MCF 10A (cell line): ENCODE data around the gene CPOX. TPM values are rescaled to one million over a fixed set of nuclear protein-coding genes. Genes with fewer than 3 reads are reported as not detected.

Experiments
- BruUV-seq: library from RNA; stranded (reverse); fragments of 400-500 nt; replicated peaks from 2 replicates; lab custom pipeline; 2021; lab: Mats Ljungman, UMichigan
- CTCF ChIA-PET: fragments of 300-600 bp; sonication (Branson Sonifier 250); formaldehyde crosslinking; extraction: SDS; loops from one replicate; lab custom pipeline; 2021; ENCODE audit warnings: antibody characterized with exemption, inconsistent platforms; lab: Yijun Ruan, JAX
- POLR2A ChIA-PET: fragments of 300-600, 350-650 bp; sonication (Branson Sonifier 250); formaldehyde crosslinking; extraction: SDS; loops from one replicate; lab custom pipeline; 2020; ENCODE audit warnings: antibody characterized with exemption, inconsistent platforms; lab: Yijun Ruan, JAX
- DNase-seq: peaks from one replicate; pipeline ENCODE4 v3.0.0-alpha.2; 2018; ENCODE audit not compliant: unreplicated experiment
- H3K27ac Mint-ChIP-seq: one replicate; pipeline ENCODE4 v1.8.0; 2022; ENCODE audit warnings: mild to moderate bottlenecking, low read depth, mixed read lengths; ENCODE audit not compliant: unreplicated experiment
- H3K27me3 Mint-ChIP-seq: one replicate; pipeline ENCODE4 v1.8.0; 2022; ENCODE audit warnings: mixed read lengths; ENCODE audit not compliant: insufficient read depth, unreplicated experiment
- H3K36me3 Mint-ChIP-seq: one replicate; pipeline ENCODE4 v1.8.0; 2022; ENCODE audit warnings: mild to moderate bottlenecking, moderate library complexity, mixed read lengths; ENCODE audit not compliant: insufficient read depth, unreplicated experiment
- H3K4me1 Mint-ChIP-seq: one replicate; pipeline ENCODE4 v1.8.0; 2022; ENCODE audit warnings: mixed read lengths; ENCODE audit not compliant: insufficient read depth, unreplicated experiment
- H3K4me3 Mint-ChIP-seq: one replicate; pipeline ENCODE4 v1.8.0; 2022; ENCODE audit warnings: mild to moderate bottlenecking, moderate library complexity, mixed read lengths; ENCODE audit not compliant: unreplicated experiment
- H3K9me3 Mint-ChIP-seq: one replicate; pipeline ENCODE4 v1.8.0; 2022; ENCODE audit warnings: mixed read lengths; ENCODE audit not compliant: unreplicated experiment
- CTCF ChIP-seq: fragments of 200-600 bp; IDR thresholded peaks from one replicate; pipeline ENCODE4 v1.8.0; 2022; ENCODE audit warnings: antibody characterized with exemption, mild to moderate bottlenecking; ENCODE audit not compliant: unreplicated experiment
- intact Hi-C: fragments of 100-400 bp; cut with micrococcal nuclease; formaldehyde crosslinking; loops from 2 replicates; pipeline ENCODE4 v1.14.1; 2022
- total RNA-seq: library from RNA; stranded (reverse); gene quantifications from 2 replicates; pipeline ENCODE4 v1.2.3, GENCODE V29; 2022

The CPOX gene
- total RNA-seq, 1 experiment from 2014 or later = 10.8 TPM

GRCh38 chr3:98580401-98581386, 12.7 kb downstream of the CPOX start:
- Mint-ChIP-seq H3K9me3 (no peaks in the 10 kb centered on the region), H3K36me3 (peaks cover 48% of the 10 kb centered on the region), H3K27me3 (no peaks in the 10 kb centered on the region), H3K27ac (peak overlapping the region; percentile 50), H3K4me1 (peaks cover 24% of the 10 kb centered on the region), H3K4me3 (no peak overlapping the region)
- BruUV-seq = no TSS peak
- no peak for TF ChIP-seq CTCF
- CTCF ChIA-PET = interaction anchor here (0.5 to 1.4 kb wide), 7 partner anchors 9 to 1167 kb away, joined by 3 to 5 read pairs (median 3); partner anchors contain the start of gene CPOX
- POLR2A ChIA-PET = interaction anchor here (0.6 to 1.0 kb wide), 2 partner anchors 12 to 213 kb away, joined by 3 to 5 read pairs; partner anchors contain the start of gene CPOX
- intact Hi-C loops = no loop called here
- DNase-seq = no peak

GRCh38 chr3:98577178-98577895, 16.1 kb downstream of the CPOX start:
- BruUV-seq = no TSS peak
- no peak for TF ChIP-seq CTCF
- intact Hi-C loops = no loop called here

GRCh38 chr3:98574132-98574531, 19.3 kb downstream of the CPOX start:
- Mint-ChIP-seq H3K4me3 (no peak overlapping the region), H3K4me1 (peaks cover 15% of the 10 kb centered on the region), H3K27me3 (no peaks in the 10 kb centered on the region), H3K27ac (no peak overlapping the region), H3K9me3 (no peaks in the 10 kb centered on the region), H3K36me3 (peaks cover 25% of the 10 kb centered on the region)
- intact Hi-C loops = no loop called here
- ChIA-PET POLR2A (no interaction called here), CTCF (interaction anchor here (0.7 to 4.0 kb wide), 18 partner anchors 10 to 534 kb away, joined by 3 to 41 read pairs (median 4); no protein-coding TSS in a partner anchor)
- BruUV-seq = no TSS peak
- no peak for TF ChIP-seq CTCF
- DNase-seq = no peak

More at GRCh38 chr3:98577178-98577895, 16.1 kb downstream of the CPOX start:
- Mint-ChIP-seq H3K27me3 (no peaks in the 10 kb centered on the region), H3K36me3 (peaks cover 39% of the 10 kb centered on the region), H3K4me1 (peaks cover 15% of the 10 kb centered on the region), H3K27ac (peak overlapping the region; percentile 11), H3K4me3 (no peak overlapping the region), H3K9me3 (no peaks in the 10 kb centered on the region)
- ChIA-PET POLR2A (no interaction called here), CTCF (interaction anchor here (0.6 kb wide), 1 partner anchor 360 kb away, joined by 3 read pairs; no protein-coding TSS in a partner anchor)
- DNase-seq = no peak
